ENCODE results near the gene UBXN2A. TPM values are rescaled to one million over a fixed set of nuclear protein-coding genes. Genes with fewer than 3 reads are reported as not detected.

Gene UBXN2A

DNA sequence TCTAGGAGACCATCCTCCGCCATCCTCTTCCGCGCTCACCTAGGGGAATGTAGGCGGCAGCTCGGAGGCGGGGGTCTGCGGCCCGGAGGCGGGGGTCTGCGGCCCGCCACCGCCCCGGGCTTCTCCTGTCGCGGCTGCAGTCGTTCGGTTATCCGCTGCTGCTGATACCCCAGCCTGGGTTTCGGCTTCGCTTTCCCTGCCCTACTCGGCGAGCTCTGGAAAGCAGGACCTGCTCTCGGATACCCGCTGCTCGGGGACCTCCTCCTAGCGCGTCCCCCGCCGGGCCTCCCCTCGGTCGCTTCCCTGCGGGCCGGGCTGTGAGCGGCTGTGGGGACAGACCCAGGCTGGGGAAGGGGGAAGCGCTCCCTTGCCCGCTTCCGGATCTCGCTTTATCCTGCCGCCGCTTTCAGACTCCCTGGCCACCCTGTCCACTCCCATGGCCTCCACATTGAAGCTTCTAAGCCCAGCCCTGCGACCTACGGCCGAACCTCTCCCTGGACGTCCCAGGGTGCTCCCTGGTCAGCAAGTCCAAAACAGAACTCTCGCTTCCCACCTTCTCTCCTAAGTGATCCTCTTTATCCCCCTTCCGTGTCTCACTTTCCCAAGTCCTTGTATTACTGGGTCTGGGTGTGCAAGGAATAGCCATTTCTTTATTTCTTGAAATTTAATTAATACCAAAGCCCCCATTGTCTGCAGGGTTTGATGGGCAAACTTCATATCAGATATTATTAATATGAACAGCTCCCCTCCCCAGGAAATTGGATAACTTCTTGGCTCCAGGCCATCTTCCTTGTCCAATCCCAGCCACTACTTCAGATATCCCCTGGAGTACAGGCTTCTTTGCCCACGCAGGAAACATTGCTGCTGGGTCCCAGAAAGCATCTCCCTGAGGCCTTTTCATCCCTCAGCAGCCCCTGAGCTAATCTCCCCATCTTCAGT is 110.0 kb downstream of the UBXN2A start:
- H3K4ac ChIP-seq (ENCODE audit: low read length), result no peak overlapping the region
- peak overlapping the region; percentile 83 for H2BK5ac ChIP-seq (ENCODE audit: low read length)
- no peak overlapping the region for H2BK120ac ChIP-seq (ENCODE audit: low read depth, low read length)
- no CpG with 5 or more reads among the region's 47 CpGs for WGBS, 2 donors (ENCODE audit: extremely low coverage in 2 of 2, insufficient read length in 2 of 2, insufficient replicate concordance in 1 of 2)
- peak overlapping the region; percentile 77 for H3K14ac ChIP-seq (ENCODE audit: low read length)
- H2AFZ ChIP-seq (ENCODE audit: low read length), result peak overlapping the region; percentile 98
- H3K4me3 ChIP-seq (ENCODE audit: low read length in 2 of 2), result peak overlapping the region; percentile 68 to 91
- peaks cover 4% of the 10 kb centered on the region for H3K79me1 ChIP-seq (ENCODE audit: low read depth, low read length)
- peak overlapping the region; percentile 69 for H3K23ac ChIP-seq (ENCODE audit: low read depth, low read length, poor library complexity)
- H3K18ac ChIP-seq (ENCODE audit: low read length), result peak overlapping the region; percentile 88
- peak overlapping the region; percentile 68 for H4K91ac ChIP-seq (ENCODE audit: low read depth, low read length, poor library complexity)
- no peak overlapping the region for H4K8ac ChIP-seq (ENCODE audit: low read depth, low read length)
- no peak overlapping the region for H2AK5ac ChIP-seq (ENCODE audit: low read depth, low read length)
- DNase-seq (ENCODE audit: low spot score), result peak; percentile 23
- H3K36me3 ChIP-seq (replicated peaks in 1 of 2; ENCODE audit: control insufficient read depth in 2 of 2, insufficient read depth in 2 of 2, low read length in 2 of 2), result no peaks in the 10 kb centered on the region
- H2BK12ac ChIP-seq (ENCODE audit: low read length), result no peak overlapping the region
- peaks cover 0 to 8% (median 0%) of the 10 kb centered on the region in 3 experiments for H3K27me3 ChIP-seq (ENCODE audit: control insufficient read depth in 3 of 3, insufficient read depth in 3 of 3, low read depth in 1 of 3, low read length in 3 of 3)
- no peak overlapping the region for H3K27ac ChIP-seq (replicated peaks; ENCODE audit: low read length)
- peak overlapping the region; percentile 73 for H3K9ac ChIP-seq (ENCODE audit: low read depth, low read length, poor library complexity)
- H3K4me2 ChIP-seq (ENCODE audit: insufficient read depth, low read length, poor library complexity, severe bottlenecking), result peak overlapping the region; percentile 89
- no peaks in the 10 kb centered on the region for H3K9me3 ChIP-seq (replicated peaks in 1 of 2; ENCODE audit: control insufficient read depth in 2 of 2, insufficient read depth in 1 of 2, low read depth in 1 of 2, low read length in 2 of 2)
- H3K4me1 ChIP-seq (ENCODE audit: control insufficient read depth in 2 of 2, insufficient read depth in 1 of 2, low read depth in 1 of 2, low read length in 2 of 2), result peaks cover 2 to 5% of the 10 kb centered on the region in 2 donors
- H2BK15ac ChIP-seq (ENCODE audit: low read length), result peak overlapping the region; percentile 8

DNA sequence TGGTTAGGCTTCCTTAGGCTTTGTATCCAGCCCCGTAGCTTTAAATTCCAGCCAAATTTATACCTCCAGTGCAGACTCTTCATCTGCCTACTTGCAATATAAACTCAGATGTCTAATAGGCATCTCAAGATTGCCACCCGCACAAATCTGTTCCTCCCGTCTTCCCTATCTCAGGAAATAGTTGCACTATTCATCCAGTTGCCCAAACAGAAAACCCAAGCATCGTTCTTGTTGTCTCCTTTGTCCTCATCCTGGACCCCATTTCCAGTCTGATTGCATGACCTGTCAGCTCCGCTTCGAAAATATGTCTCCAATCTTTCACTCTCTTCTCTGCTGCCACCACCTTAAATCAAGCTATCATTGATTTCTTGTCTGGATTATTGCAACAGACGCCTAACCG is 111.6 kb downstream of the UBXN2A start:
- no CpG with 5 or more reads among the region's 8 CpGs for WGBS, 2 donors (ENCODE audit: extremely low coverage in 2 of 2, insufficient read length in 2 of 2, insufficient replicate concordance in 1 of 2)
- no peak overlapping the region for H2AK5ac ChIP-seq (ENCODE audit: low read depth, low read length)
- no peak overlapping the region for H3K27ac ChIP-seq (replicated peaks; ENCODE audit: low read length)
- H2AFZ ChIP-seq (ENCODE audit: low read length), result no peak overlapping the region
- no peak overlapping the region for H4K91ac ChIP-seq (ENCODE audit: low read depth, low read length, poor library complexity)
- no peak for DNase-seq (ENCODE audit: low spot score)
- no peak overlapping the region for H3K18ac ChIP-seq (ENCODE audit: low read length)
- no peak overlapping the region for H3K4me3 ChIP-seq (ENCODE audit: low read length in 2 of 2)
- H3K27me3 ChIP-seq (ENCODE audit: control insufficient read depth in 3 of 3, insufficient read depth in 3 of 3, low read depth in 1 of 3, low read length in 3 of 3), result peaks cover 0 to 8% (median 0%) of the 10 kb centered on the region in 3 experiments
- H3K9me3 ChIP-seq (replicated peaks in 1 of 2; ENCODE audit: control insufficient read depth in 2 of 2, insufficient read depth in 1 of 2, low read depth in 1 of 2, low read length in 2 of 2), result no peaks in the 10 kb centered on the region
- H3K14ac ChIP-seq (ENCODE audit: low read length), result no peak overlapping the region
- peaks cover 4% of the 10 kb centered on the region for H3K79me1 ChIP-seq (ENCODE audit: low read depth, low read length)
- H3K23ac ChIP-seq (ENCODE audit: low read depth, low read length, poor library complexity), result no peak overlapping the region
- H2BK120ac ChIP-seq (ENCODE audit: low read depth, low read length), result no peak overlapping the region
- no peak overlapping the region for H3K9ac ChIP-seq (ENCODE audit: low read depth, low read length, poor library complexity)
- no peak overlapping the region for H4K8ac ChIP-seq (ENCODE audit: low read depth, low read length)
- no peak overlapping the region for H2BK5ac ChIP-seq (ENCODE audit: low read length)
- H3K4me2 ChIP-seq (ENCODE audit: insufficient read depth, low read length, poor library complexity, severe bottlenecking), result no peak overlapping the region
- no peaks in the 10 kb centered on the region for H3K36me3 ChIP-seq (replicated peaks in 1 of 2; ENCODE audit: control insufficient read depth in 2 of 2, insufficient read depth in 2 of 2, low read length in 2 of 2)
- H2BK12ac ChIP-seq (ENCODE audit: low read length), result no peak overlapping the region
- no peak overlapping the region for H3K4ac ChIP-seq (ENCODE audit: low read length)
- H3K4me1 ChIP-seq (ENCODE audit: control insufficient read depth in 2 of 2, insufficient read depth in 1 of 2, low read depth in 1 of 2, low read length in 2 of 2), result peaks cover 2 to 5% of the 10 kb centered on the region in 2 donors
- H2BK15ac ChIP-seq (ENCODE audit: low read length), result no peak overlapping the region

DNA sequence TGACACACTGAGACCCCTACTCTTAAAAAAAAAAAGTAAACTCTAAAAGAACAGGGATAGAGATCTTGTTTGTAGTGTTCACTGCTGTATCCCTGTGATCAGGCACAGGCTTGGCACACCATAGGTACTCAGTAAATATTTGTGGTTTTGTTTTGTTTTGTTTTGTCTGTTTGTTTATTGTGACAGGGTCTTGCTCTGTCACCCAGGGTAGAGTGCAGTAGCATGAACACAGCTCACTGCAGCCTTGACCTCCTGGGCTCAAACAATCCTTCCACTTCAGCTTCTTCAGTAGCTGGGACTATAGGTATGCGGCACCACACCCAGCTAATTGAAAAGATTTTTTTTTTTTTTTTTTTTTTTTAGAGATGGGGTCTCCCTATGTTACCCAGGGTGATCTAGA is 112.7 kb downstream of the UBXN2A start:
- no peak overlapping the region for H3K4me2 ChIP-seq (ENCODE audit: insufficient read depth, low read length, poor library complexity, severe bottlenecking)
- H3K4ac ChIP-seq (ENCODE audit: low read length), result no peak overlapping the region
- H3K36me3 ChIP-seq (replicated peaks in 1 of 2; ENCODE audit: control insufficient read depth in 2 of 2, insufficient read depth in 2 of 2, low read length in 2 of 2), result no peaks in the 10 kb centered on the region
- H2BK5ac ChIP-seq (ENCODE audit: low read length), result no peak overlapping the region
- H2BK12ac ChIP-seq (ENCODE audit: low read length), result no peak overlapping the region
- H3K79me1 ChIP-seq (ENCODE audit: low read depth, low read length), result no peaks in the 10 kb centered on the region
- no peak overlapping the region for H2AK5ac ChIP-seq (ENCODE audit: low read depth, low read length)
- no peak overlapping the region for H3K23ac ChIP-seq (ENCODE audit: low read depth, low read length, poor library complexity)
- no peak overlapping the region for H3K27ac ChIP-seq (replicated peaks; ENCODE audit: low read length)
- no peak overlapping the region for H3K9ac ChIP-seq (ENCODE audit: low read depth, low read length, poor library complexity)
- H4K91ac ChIP-seq (ENCODE audit: low read depth, low read length, poor library complexity), result no peak overlapping the region
- no peak for DNase-seq (ENCODE audit: low spot score)
- H2BK120ac ChIP-seq (ENCODE audit: low read depth, low read length), result no peak overlapping the region
- H4K8ac ChIP-seq (ENCODE audit: low read depth, low read length), result no peak overlapping the region
- peaks cover 0 to 8% (median 0%) of the 10 kb centered on the region in 3 experiments for H3K27me3 ChIP-seq (ENCODE audit: control insufficient read depth in 3 of 3, insufficient read depth in 3 of 3, low read depth in 1 of 3, low read length in 3 of 3)
- H3K9me3 ChIP-seq (replicated peaks in 1 of 2; ENCODE audit: control insufficient read depth in 2 of 2, insufficient read depth in 1 of 2, low read depth in 1 of 2, low read length in 2 of 2), result no peaks in the 10 kb centered on the region
- H2BK15ac ChIP-seq (ENCODE audit: low read length), result no peak overlapping the region
- H3K18ac ChIP-seq (ENCODE audit: low read length), result no peak overlapping the region
- no CpG with 5 or more reads among the region's 1 CpG for WGBS, 2 donors (ENCODE audit: extremely low coverage in 2 of 2, insufficient read length in 2 of 2, insufficient replicate concordance in 1 of 2)
- peaks cover 0 to 2% of the 10 kb centered on the region in 2 donors for H3K4me1 ChIP-seq (ENCODE audit: control insufficient read depth in 2 of 2, insufficient read depth in 1 of 2, low read depth in 1 of 2, low read length in 2 of 2)
- no peak overlapping the region for H3K14ac ChIP-seq (ENCODE audit: low read length)
- H3K4me3 ChIP-seq (ENCODE audit: low read length in 2 of 2), result no peak overlapping the region
- no peak overlapping the region for H2AFZ ChIP-seq (ENCODE audit: low read length)

Small RNA genes lying within 50 kb of the gene (small RNA-seq; reads per million reads assigned to genes)
- gene RN7SL610P (ENCODE audit: insufficient read depth) (not detected), gene RNU6-370P (ENCODE audit: insufficient read depth) (not detected)
